ENCODE data around the gene TTBK1.

The TTBK1 gene

DNA sequence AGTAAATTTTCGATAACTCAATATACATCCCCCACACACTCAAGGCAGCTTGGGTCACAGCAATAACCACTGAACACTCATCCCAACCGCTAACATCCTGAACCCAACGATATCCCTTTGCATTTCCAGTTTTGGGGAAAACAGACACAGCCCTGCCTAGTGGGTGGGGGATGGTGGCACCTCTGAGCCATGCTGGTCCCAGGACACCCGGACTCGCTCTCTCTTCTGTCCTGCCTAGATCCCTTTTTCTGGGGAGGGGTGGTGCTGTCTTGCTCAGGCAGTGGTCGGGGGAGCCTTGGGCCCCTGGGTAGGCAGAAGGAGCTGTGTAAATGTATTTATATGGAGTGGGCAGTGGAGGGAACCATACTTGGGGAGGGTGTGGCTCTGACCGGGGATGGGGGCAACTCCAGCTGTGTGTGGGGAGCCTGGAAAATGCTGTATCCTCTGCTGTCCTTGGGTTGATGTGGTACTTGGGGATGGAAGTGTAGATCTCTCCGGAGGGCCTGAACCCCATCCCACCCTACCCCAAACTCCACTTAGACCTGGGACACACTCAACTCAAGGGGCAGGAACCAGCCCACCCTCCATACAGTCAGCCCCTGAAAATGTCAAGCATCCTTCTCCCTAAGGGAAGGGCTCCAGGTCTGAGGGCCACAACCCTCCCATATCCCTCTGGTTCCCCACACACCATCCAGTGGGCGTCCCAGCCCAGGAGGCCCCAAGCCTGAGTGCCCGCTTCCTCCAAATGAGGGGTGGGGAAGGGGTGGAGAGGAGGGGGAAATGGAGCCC lies 31.0 kb downstream of the TTBK1 start:
- no peak for DNase-seq

DNA sequence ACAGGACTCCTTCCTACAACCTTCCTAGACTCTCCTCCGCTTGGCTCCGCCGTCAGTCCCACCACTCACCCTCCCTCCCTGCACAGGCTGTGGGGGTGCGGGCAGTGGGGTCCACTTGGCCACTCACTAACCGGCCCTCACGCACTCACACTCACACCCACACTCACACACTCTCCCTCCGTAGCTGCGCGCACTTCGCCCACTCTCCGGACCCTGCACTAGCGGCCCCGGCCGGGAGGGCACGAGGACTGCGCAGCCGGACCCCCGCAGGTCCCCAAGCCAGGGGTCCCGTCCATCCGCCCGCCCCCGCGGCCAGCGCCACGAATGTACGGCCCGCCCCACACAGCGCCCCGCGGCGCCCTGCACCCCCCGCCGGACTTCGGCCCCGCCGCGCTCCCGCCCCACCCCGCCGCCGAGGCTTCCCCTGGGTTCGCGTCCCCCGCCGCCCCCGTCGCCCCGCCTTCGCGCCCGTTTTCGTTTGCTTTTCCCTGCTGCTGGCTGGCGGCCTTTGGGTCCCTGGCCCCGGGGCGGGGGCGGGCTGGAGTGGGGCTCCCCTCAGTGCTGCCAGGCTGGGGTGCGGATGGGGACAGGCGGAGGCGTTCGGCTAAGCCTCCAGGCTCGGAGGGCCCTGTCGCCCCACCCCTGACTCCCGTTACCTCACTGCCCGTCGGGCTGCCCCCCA lies 31.8 kb downstream of the TTBK1 start:
- DNase-seq: peak; percentile 39

DNA sequence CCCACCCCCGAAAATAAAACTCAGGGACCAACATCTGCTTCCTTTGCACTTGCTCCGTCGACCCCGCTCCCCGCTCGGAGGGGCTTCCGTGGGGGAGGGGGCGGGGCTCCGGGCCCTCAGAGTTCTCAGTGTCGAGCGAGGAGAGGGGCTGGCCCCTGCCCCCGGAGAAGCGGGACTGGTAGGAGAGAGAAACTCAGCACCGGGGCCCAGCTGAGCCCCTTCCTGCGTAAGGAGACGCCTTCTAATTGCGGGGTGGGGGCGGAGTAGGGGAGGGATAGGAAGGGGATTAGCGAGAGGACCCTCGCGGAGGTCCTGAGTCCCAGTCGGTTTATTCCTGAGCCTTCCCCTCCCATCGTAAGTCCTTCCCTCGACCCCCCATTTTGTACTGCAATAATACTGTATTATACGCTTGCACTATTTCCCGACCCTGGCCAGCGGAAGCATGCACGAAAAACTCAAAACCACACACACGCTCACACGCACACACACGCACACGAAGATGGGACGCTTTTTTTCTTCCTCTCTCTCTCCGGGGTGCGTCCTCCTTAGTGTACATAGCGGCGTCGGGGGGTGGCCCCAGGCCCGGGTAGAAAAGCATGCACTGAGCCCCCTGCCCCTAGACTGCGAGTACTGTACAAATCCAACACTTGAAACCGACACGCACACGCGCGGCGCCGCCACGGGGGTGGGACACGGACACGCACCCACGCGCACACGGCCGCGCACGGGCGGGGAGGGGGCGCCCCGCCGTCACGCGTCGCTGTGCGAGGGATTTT lies 32.7 kb downstream of the TTBK1 start:
- DNase-seq: peak; percentile 47

DNA sequence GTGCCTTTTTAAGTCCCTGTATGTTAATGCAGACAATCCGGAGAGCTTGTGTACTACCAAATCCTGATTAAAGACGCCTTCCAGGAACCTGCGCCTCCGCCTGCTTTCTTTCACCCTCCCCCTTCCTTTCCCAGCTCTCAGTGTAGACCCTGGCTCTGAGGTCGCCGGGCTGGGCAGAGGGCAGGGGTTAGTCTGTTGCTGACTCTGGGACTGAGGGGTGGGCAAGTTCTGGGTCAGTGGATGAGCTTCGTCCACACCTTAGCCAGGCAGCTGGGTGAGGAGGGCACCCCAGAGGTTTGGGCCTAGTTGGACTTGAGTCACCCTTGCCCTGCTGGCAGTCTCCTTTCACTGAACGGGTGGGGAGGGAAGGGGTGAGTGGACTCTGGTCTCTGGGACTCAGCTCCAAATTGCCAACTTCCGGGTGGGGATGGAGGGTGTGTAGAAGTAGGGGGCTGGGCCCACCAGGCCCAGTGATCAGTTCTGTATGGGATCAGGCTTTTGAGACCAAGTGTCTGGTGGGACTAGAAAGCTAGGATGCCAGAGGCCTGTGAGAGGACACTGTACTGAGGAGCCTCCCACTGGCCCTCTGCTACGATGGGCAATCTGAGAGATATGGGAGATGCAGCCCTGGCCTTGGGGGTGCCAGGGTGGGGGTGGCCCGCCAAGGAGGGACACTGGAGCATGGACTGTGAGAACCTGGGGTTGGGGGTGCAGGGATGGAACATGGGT lies 33.5 kb downstream of the TTBK1 start:
- no peak for DNase-seq

DNA sequence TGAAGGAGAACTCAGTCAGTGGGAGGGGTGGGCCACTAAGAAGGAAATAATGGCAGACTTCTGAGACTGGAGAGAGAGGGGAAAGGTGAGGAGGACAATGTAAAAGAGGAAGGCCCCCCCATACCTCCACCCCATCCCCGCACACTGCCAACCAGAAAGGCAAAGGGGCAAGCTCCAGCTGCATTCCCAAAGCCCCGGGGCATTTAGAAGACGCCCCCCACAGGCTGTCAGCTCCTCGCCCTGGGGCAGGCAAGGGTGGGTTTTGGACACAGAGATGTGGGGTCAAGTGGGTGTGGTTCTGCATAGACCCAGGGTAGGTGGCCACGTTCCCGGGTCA lies 34.0 kb downstream of the TTBK1 start:
- no peak for DNase-seq

DNA sequence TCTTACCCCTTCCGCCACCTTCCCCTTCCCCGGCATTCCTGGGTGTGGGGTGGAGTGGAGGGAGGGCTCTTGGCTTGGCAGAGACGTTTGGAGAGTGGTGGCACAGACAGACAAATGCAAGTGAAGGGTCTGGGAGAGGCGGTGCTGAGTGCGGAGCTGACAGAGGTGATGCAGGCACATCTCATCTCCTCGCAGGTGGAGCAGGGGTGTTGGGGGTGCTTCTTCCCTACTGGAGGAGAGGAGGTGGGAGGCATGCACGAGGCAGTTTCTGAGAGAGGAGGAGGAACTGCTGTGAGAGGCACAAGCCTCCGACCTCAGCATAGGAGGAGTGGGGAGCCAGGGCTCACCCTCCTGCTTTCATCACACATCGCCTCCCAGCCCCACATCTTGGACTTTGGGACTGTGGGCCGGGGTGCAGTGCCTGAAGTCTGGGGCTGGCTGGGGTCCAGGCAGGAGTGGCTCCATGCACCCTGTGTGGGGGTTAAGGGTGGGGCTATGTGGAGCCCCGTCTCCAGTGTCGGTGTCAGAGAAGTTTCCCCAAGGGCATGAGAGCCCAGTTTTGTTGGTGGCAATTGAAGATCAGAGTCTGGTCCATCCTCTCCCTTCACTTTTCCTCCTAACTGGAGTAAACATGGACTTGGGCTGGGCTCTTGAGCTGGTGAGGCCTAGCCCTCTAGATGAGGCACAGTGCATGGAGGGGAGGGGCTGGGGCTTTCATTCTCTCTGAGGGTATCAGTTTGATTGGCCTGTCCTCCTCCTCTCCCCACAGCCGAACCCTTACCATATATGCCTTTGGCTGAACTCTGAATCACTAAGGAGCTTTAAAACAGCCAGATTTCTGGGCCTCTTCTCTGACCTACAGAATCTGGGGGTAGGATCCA lies 34.6 kb downstream of the TTBK1 start:
- DNase-seq: no peak

DNA sequence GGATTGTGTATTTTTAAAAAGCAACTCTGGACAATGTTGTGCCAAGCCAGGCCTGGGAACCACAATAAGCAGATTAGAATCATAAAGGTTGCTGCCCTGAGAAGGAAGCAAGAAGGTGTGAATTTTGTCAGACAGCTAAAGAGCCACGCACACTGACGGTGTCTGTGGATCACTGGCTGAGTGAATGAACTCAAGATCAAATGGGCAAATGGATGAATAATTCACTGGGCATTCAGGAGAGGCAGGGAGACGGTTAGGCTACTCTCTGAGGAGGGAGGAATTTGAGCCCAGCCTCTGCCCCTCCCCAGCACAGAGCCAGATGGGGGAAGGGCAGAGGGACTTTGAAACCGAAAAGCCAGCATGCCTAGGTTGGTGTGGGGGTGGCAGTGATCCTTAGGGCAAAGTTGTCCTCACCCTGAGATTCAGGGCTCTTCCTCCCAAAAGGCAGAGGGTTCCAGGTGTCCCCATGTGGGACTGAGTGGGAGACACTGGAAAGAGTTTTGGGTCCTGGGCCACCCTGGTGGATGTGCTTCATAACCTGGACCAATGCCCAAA lies 35.3 kb downstream of the TTBK1 start:
- no peak for DNase-seq

DNA sequence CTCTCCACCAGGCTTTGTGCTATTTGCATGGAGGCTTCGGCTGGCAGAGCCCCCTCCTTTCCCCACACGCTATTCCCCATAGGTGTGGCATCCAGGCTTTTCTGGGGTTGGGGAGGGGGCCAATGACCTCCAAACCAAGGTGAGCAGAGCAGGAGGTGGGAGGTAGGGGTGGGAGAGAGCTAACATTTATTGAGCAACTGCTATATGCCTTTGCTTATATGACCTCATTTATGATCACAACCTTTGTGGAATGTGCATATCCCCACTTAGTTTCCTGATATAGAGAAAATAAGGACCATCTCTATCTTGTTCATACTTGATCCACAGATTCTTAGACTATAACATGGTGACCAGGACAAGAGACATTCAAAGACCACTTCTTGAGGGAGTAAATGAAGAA lies 37.0 kb downstream of the TTBK1 start:
- no peak for DNase-seq

DNA sequence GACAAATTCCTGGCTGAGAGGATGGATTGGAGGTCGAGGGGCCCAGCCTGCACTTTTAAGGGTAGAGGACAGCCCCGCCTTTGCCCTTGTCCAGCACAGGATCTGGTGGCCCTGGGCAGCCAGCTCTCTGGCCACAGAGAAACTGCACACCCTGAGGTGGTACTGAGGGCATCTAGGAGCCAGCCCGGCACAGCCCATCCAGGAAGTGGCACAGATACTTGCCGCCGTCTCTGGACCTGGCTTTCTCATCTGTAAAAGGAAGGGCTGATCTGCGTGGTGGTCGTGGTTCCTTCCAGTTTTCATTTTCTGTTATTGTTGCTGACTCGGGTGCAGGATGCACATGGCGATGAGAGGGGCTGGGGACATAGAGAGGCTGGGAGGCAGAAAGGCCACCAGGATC lies 38.8 kb downstream of the TTBK1 start:
- DNase-seq: no peak

DNA sequence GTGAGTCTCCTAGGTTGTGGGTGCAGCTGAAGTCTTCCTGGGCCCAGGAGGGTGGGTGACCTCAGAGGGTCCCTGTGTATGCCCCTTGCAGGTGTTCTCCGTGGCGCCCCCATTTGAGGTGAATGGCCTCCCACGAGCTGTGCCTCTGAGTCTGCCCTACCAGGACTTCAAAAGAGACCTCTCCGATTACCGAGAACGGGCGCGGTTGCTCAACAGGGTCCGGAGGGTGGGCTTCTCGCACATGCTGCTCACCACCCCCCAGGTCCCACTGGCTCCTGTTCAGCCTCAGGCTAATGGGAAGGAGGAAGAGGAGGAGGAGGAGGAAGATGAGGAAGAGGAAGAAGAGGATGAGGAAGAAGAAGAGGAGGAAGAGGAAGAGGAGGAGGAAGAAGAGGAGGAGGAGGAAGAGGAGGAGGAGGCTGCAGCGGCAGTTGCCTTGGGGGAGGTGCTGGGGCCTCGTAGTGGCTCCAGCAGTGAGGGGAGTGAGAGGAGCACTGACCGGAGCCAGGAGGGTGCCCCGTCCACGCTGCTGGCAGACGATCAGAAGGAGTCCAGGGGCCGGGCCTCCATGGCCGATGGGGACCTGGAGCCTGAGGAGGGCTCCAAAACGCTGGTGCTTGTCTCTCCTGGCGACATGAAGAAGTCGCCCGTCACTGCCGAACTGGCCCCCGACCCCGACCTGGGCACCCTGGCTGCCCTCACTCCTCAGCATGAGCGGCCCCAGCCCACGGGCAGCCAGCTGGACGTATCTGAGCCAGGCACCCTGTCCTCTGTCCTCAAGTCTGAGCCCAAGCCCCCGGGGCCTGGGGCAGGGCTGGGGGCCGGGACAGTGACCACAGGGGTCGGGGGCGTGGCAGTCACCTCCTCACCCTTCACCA lies 39.6 kb downstream of the TTBK1 start:
- no peak for DNase-seq

DNA sequence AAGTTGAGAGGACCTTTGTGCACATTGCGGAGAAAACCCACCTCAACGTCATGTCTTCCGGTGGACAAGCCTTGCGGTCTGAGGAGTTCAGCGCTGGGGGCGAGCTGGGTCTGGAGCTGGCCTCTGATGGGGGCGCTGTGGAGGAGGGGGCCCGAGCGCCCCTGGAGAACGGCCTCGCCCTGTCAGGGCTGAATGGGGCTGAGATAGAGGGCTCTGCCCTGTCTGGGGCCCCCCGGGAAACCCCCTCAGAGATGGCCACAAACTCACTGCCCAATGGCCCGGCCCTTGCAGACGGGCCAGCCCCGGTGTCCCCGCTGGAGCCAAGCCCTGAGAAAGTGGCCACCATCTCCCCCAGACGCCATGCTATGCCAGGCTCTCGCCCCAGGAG lies 40.2 kb downstream of the TTBK1 start:
- no peak for DNase-seq

DNA sequence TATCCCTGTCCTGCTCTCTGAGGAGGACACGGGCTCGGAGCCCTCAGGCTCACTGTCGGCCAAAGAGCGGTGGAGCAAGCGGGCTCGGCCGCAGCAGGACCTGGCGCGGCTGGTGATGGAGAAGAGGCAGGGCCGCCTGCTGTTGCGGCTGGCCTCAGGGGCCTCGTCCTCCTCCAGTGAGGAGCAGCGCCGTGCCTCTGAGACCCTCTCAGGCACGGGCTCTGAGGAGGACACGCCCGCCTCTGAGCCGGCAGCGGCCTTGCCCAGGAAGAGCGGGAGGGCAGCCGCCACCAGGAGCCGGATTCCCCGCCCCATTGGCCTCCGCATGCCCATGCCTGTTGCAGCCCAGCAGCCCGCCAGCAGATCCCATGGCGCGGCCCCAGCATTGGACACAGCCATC lies 40.6 kb downstream of the TTBK1 start:
- peak; percentile 67 for DNase-seq

DNA sequence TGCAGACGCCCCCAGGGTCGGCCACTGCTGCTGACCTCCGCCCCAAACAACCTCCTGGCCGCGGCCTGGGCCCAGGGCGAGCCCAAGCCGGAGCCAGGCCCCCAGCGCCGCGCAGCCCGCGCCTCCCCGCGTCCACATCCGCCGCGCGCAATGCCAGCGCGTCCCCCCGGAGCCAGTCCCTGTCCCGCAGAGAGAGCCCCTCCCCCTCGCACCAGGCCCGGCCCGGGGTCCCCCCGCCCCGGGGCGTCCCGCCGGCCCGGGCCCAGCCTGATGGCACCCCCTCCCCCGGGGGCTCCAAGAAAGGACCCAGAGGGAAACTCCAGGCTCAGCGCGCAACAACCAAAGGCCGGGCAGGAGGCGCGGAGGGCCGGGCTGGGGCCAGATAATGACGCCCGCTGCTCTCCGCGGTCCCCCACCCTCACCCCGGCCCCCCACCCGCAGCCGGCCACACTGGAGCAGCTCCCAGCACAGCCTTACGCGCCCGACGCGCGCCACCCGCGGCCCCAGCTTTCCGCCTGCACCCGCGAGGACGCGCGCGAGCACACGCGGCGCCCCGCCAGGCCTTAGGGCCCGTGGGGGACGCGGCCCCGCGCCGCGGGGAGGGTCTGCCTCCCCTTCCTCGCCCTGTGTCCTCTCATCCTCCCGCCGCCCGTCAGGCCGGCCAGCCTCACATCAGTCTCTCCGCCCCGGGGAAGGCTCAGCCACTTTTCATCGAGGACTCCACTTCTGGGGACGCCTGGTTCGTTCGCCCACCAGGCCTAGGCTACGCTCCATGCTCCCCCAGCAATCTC lies 41.9 kb downstream of the TTBK1 start:
- DNase-seq: no peak

DNA sequence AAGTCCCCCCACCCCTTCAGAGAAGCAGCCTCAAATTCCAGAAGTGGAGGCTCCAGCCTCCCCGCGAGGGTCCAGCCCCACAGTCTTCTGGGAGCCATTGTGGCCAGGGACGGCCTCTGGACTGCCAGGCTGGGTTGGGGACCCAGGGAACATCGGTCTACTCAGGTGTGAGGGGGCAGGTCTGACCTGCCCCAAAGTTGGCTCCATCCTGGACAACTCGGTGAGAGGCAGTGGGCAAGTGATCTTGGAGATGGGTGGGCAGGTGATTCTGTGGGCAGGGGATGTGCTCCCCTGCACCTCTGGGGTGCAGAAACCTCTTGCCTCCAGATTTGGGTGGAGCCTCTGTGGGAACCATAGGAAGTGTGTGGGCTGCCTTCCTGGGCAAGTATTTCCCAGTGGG lies 42.6 kb downstream of the TTBK1 start:
- no peak for DNase-seq

DNA sequence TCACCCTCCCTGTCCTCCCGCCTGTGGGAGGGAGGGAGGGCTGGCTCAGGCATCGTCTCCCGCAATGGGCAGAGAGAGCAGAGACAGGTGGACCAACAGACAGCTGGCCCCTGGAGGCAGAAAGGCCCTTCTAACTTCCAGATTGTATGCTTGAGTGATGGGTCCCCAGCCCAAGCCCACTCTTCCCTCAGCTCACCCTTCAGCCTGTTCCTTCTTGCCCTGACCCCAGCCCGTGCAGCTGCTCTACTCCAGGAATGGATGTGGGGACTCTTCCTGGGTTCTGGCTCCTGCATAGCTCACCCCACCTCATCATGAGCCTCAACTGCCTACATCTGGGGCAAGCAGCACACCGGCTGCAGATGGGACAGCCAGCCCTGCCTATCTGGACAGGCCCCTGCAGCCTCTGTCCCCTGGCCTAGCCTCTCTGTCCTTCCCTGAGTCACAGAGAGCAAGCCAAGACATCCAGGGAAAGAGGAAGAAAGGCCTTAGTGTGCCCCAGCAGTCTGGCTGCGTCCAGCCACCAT lies 43.2 kb downstream of the TTBK1 start:
- no peak for DNase-seq

DNA sequence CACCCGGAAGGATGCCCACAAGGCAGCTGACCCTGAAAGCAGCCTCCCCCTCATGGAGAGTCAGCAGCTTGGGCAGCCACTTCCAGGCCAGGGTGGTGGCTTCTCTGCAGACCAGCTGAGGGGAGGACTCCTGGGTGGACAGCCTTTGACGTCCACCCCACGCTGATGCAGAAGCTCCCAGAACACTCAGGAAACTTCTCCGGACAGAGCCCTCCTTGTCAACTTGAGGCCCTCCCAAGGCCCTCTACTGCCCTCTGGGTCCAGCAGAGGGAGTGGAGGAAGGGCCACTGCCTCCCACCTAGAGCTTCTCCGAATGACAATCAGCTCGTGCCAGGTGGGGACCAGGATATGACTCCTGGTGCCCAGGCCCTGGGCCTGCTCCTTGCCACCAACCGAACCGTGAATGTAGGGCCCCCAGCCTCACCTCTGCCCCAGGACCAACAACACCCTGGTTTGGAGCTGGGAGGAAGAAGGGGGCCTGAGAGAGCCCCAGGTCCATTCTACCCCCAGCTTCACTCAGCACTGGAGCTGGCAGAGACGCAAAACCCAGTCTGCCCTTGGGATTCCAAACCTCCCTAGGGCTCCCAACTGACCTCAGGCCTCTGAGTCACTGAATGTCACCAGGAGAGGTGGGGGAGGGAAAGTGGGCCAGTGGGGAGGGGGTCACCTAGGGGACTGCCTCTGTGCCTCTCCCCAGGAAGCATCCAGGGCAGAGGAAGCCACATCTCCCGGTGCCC lies 43.9 kb downstream of the TTBK1 start:
- no peak for DNase-seq

DNA sequence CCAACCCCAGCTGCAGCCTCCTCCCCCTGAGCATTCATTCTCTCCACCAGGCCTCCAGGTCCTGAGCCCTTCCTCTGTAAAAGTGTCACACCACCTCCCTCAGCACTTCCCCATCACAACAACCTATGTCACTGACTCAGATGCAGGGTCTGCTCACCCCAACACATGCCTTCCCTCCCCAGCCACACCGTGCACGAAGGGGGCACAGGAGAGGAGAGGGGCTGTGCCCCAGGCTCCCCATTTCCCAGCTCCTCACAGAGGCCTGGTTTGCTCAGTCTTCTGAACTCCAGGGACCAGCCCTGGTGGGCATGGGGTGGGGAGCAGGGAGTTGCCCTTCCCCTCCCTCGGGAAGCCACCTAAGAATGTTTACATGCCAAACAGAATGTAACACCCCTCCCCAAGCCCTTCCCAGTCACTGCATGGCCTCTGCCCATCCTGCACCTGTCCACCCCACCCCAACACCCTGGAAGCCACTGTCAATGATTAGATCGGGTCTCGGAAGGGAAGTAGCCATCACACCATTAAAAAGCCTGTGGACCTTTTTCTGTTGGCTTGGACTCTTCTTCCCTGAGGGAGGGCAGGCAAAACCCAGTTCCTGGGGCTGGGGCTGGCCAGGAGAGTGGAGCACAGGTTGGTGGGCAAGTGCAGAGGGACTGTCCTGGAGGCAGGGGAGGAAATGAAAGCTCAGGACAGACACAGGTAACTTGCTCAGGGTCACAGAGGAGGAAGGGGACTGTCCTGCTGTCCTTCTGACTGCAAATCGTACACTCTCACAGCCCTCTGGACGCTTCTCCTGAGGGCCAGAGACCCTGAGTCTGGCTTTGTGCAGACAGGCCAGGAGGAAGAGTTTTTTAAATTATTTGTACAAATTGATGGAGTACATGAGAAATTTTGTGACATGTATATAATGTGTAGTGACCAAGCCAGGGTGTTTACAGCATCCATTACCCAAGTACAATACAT lies 44.7 kb downstream of the TTBK1 start:
- no peak for DNase-seq
